Posterior cingulate gyrus (tissue), 11 donors: ENCODE data around the gene CPS1.

Experiments used
- DNase-seq, 10 donors: peaks; one replicate each; pipeline versions ENCODE4 v3.0.0 to v3.0.0-alpha.2; 2020 to 2021; ENCODE audit warnings: mixed read lengths in 3 of 10
- intact Hi-C: fragments of 100-400 bp; cut with DNase I; formaldehyde crosslinking; loops from one replicate; pipeline ENCODE4 v1.15.1; 2023

Gene CPS1

GRCh38 chr2:210556329-210556980 lies at the start of gene CPS1:
TSS of gene CPS1 (plus strand) at chr2:210556599. CDS start at chr2:210556734, 135 bp downstream.
- intact Hi-C loops, result no loop called here
- DNase-seq, result no peak

- intact Hi-C loops, result no loop called here
- no peak for DNase-seq
Measured at GRCh38 chr2:210515911-210516310, 40.5 kb upstream of the CPS1 start.

GRCh38 chr2:210517264-210517663 lies 39.1 kb upstream of the CPS1 start:
- DNase-seq, result no peak
- intact Hi-C loops, result no loop called here

- peak in 1 of 10 donors; percentile 73 for DNase-seq
- intact Hi-C loops, result no loop called here
Measured at GRCh38 chr2:210519594-210519993, 36.8 kb upstream of the CPS1 start.

- DNase-seq, result no peak
- intact Hi-C loops, result no loop called here
Measured at GRCh38 chr2:210522399-210522798, 34.0 kb upstream of the CPS1 start.

GRCh38 chr2:210523650-210524289 lies 32.6 kb upstream of the CPS1 start:
- intact Hi-C loops, result no loop called here
- DNase-seq, result no peak

- no peak for DNase-seq
- intact Hi-C loops, result no loop called here
Measured at GRCh38 chr2:210524533-210524932, 31.9 kb upstream of the CPS1 start.

GRCh38 chr2:210527286-210527685 lies 29.1 kb upstream of the CPS1 start:
- intact Hi-C loops, result no loop called here
- no peak for DNase-seq

GRCh38 chr2:210528716-210529115 lies 27.7 kb upstream of the CPS1 start:
- no peak for DNase-seq
- intact Hi-C loops, result no loop called here

- intact Hi-C loops, result no loop called here
- DNase-seq, result no peak
Measured at GRCh38 chr2:210531050-210531449, 25.3 kb upstream of the CPS1 start.

GRCh38 chr2:210531482-210531881 lies 24.9 kb upstream of the CPS1 start:
- intact Hi-C loops, result no loop called here

GRCh38 chr2:210533389-210533788 lies 23.0 kb upstream of the CPS1 start:
- intact Hi-C loops, result no loop called here
- DNase-seq, result no peak

More at GRCh38 chr2:210531482-210531881, 24.9 kb upstream of the CPS1 start:
- DNase-seq, result no peak

- intact Hi-C loops, result no loop called here
- no peak for DNase-seq
Measured at GRCh38 chr2:210534879-210535278, 21.5 kb upstream of the CPS1 start.

- intact Hi-C loops, result no loop called here
- DNase-seq, result no peak
Measured at GRCh38 chr2:210536973-210537650, 19.3 kb upstream of the CPS1 start.

GRCh38 chr2:210539035-210539434 lies 17.4 kb upstream of the CPS1 start:
- intact Hi-C loops, result no loop called here
- DNase-seq, result no peak

- intact Hi-C loops, result no loop called here
- no peak for DNase-seq
Measured at GRCh38 chr2:210539578-210540416, 16.6 kb upstream of the CPS1 start.

GRCh38 chr2:210540471-210540870 lies 15.9 kb upstream of the CPS1 start:
- intact Hi-C loops, result no loop called here

GRCh38 chr2:210540900-210541289 lies 15.5 kb upstream of the CPS1 start:
- intact Hi-C loops, result no loop called here
- DNase-seq, result no peak

More at GRCh38 chr2:210540471-210540870, 15.9 kb upstream of the CPS1 start:
- DNase-seq, result no peak

- DNase-seq, result peak in 4 of 10 donors; percentile 3 to 47 (median 32)
- intact Hi-C loops, result no loop called here
Measured at GRCh38 chr2:210541290-210541902, 15.0 kb upstream of the CPS1 start.

GRCh38 chr2:210544007-210544590 lies 12.3 kb upstream of the CPS1 start:
- intact Hi-C loops, result no loop called here
- DNase-seq, result no peak
